ENCODE measurements around the gene CADPS2. TPM values are rescaled to one million over a fixed set of nuclear protein-coding genes. Genes with fewer than 3 reads are reported as not detected.

The CADPS2 gene
- total and polyA plus RNA-seq, 2 of the 8 experiments (the other 6 are each of a cell fraction or from before 2014, with no cell fraction given): 8.9 to 22.3 TPM

DNA sequence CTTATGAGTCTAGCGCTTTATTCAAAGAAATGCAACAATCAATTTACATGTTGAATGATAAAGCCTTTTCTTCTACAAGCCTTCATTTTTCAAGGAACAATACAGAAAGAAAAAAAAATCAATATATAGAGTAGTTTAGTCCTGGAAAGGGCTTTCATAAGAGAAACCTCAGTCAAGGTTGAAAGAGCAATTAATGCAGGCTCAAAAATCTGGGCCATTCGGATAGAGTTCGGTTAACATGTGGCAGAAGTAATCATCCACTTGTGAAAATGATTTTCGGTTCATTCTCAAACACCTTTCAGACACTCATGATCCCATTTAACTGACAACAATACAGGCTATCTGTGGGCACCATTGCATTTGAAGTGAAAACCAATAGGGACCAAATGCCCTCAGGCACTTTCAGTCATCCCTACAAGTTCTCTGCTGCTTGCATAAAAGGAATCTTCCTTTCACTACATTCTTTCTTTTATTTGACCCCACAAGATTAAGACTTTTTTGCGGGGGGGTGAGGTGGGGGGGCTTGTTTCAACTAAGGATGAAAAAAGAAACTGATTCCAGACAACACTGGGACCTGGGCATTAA is 365.2 kb downstream of the CADPS2 start:
- Histone ChIP-seq H3K79me1 (ENCODE audit: low read depth, low read length) (no peaks in the 10 kb centered on the region), H4K20me1 (replicated peaks in 1 of 2; ENCODE audit: control insufficient read depth in 1 of 2, insufficient read depth in 2 of 2, low read length in 2 of 2) (no peaks in the 10 kb centered on the region), H4K8ac (ENCODE audit: extremely low read depth, insufficient read depth, low read length) (no peak overlapping the region), H3K23me2 (ENCODE audit: low read depth, low read length) (no peaks in the 10 kb centered on the region; the same call in 1 of the 2 replicates), H4K5ac (ENCODE audit: insufficient read length, low read depth, low read length) (peak overlapping the region; percentile 88), H3K23ac (ENCODE audit: insufficient read length) (no peak overlapping the region), H3K4me3 (ENCODE audit: extremely low read depth in 1 of 4, insufficient read depth in 2 of 4, low read depth in 3 of 4, low read length in 4 of 4) (peak overlapping the region in 1 of 4 experiments; percentile 3; a peak in 1 of 8 replicates), H2BK5ac (ENCODE audit: low read depth, low read length) (no peak overlapping the region), H3K14ac (ENCODE audit: insufficient read length) (no peak overlapping the region), H2AK5ac (ENCODE audit: low read depth, low read length) (no peak overlapping the region), H2BK20ac (ENCODE audit: low read length) (no peak overlapping the region), H2BK120ac (replicated peaks; ENCODE audit: low read depth, low read length) (no peak overlapping the region), H3K18ac (ENCODE audit: extremely low read depth, low read length) (peak overlapping the region; percentile 44; the same call in 1 of the 2 replicates), H3K9me3 (ENCODE audit: insufficient read depth in 2 of 2, low read depth in 1 of 2, low read length in 1 of 2) (no peaks in the 10 kb centered on the region), H2AFZ (ENCODE audit: low read length) (no peak overlapping the region), H2BK12ac (ENCODE audit: low read depth, low read length) (no peak overlapping the region), H3K4me2 (ENCODE audit: insufficient read depth in 1 of 2, low read depth in 2 of 2, low read length in 2 of 2) (peak overlapping the region; percentile 36 to 46; a peak in 3 of 4 replicates), H4K91ac (replicated peaks; ENCODE audit: insufficient read length, low read length) (no peak overlapping the region), H3K4ac (replicated peaks; ENCODE audit: insufficient read length, low read depth, low read length) (no peak overlapping the region), H2BK15ac (ENCODE audit: low read length) (no peak overlapping the region), H3K27me3 (replicated peaks in 1 of 4; ENCODE audit: control insufficient read depth in 3 of 4, extremely low read depth in 1 of 4, insufficient read depth in 3 of 4, low read length in 3 of 4) (no peaks in the 10 kb centered on the region), H3K9ac (replicated peaks in 1 of 4; ENCODE audit: extremely low read depth in 1 of 4, low read depth in 3 of 4, low read length in 3 of 4) (no peak overlapping the region), H3K27ac (ENCODE audit: low read depth, low read length) (no peak overlapping the region), H3K56ac (replicated peaks; ENCODE audit: insufficient read length, low read depth, low read length) (no peak overlapping the region), H3K36me3 (ENCODE audit: control insufficient read depth in 2 of 4, insufficient read depth in 4 of 4, low read length in 3 of 4) (no peaks in the 10 kb centered on the region), H3K4me1 (replicated peaks in 1 of 4; ENCODE audit: control insufficient read depth in 3 of 4, insufficient read depth in 4 of 4, low read length in 3 of 4) (peaks cover 0 to 23% (median 8%) of the 10 kb centered on the region in 4 experiments; a peak in 5 of 7 replicates), H3K79me2 (ENCODE audit: control insufficient read depth in 1 of 2, insufficient read depth in 2 of 2, low read length in 2 of 2) (no peaks in the 10 kb centered on the region)
- DNase-seq (ENCODE audit: low read depth in 1 of 2, low spot score in 2 of 2): peak in 1 of 2 experiments; percentile 38
- POLR2A ChIA-PET (ENCODE audit: partially characterized antibody): no interaction called here
- WGBS, 2 experiments (ENCODE audit: extremely low coverage in 1 of 2, insufficient coverage in 1 of 2, insufficient read length in 1 of 2, insufficient replicate concordance in 2 of 2, low coverage in 1 of 2, low lambda C conversion rate in 2 of 2, missing lambda C conversion rate in 1 of 2): 18% methylated on average over 5 of the region's 5 CpGs; no CpG with 5 or more reads in 1 of the 2 experiments
- FAIRE-seq: peak; percentile 39
- CTCF ChIA-PET (ENCODE audit: partially characterized antibody): no interaction called here

All from H1 (cell line).